WTC11 (cell line): ENCODE data around the gene ASIC3.

Source experiments
- ATF1 ChIP-seq: sonication (generic); formaldehyde crosslinking; IDR thresholded peaks from 2 replicates; pipeline ENCODE4 v1.8.1; 2023; ENCODE audit warnings: mild to moderate bottlenecking, moderate library complexity, missing genetic modification reagents
- ATF2 ChIP-seq: sonication (generic); formaldehyde crosslinking; IDR thresholded peaks from 2 replicates; pipeline ENCODE4 v1.8.1; 2022; ENCODE audit warnings: low read depth, missing genetic modification reagents, borderline replicate concordance
- ATF6 ChIP-seq: sonication (generic); formaldehyde crosslinking; IDR thresholded peaks from 2 replicates; pipeline ENCODE4 v1.8.1; 2023; ENCODE audit warnings: mild to moderate bottlenecking, missing genetic modification reagents
- TCF7 ChIP-seq: sonication (generic); formaldehyde crosslinking; IDR thresholded peaks from 2 replicates; pipeline ENCODE4 v1.8.0; 2022; ENCODE audit warnings: mild to moderate bottlenecking, low read depth, missing genetic modification reagents, moderate library complexity
- TP53 ChIP-seq: sonication (generic); formaldehyde crosslinking; IDR thresholded peaks from 2 replicates; pipeline ENCODE4 v1.8.1; 2023; ENCODE audit warnings: mild to moderate bottlenecking, missing genetic modification reagents
- ZBTB21 ChIP-seq: sonication (generic); formaldehyde crosslinking; IDR thresholded peaks from 2 replicates; pipeline ENCODE4 v1.8.1; 2023; ENCODE audit warnings: mild to moderate bottlenecking, missing genetic modification reagents, borderline replicate concordance
- TF ChIP-seq, protein P1 (sequence below): fragments of 200-600 bp; IDR thresholded peaks from 2 replicates; pipeline ENCODE4 v1.8.0; 2022; ENCODE audit warnings: antibody characterized with exemption

DNA sequence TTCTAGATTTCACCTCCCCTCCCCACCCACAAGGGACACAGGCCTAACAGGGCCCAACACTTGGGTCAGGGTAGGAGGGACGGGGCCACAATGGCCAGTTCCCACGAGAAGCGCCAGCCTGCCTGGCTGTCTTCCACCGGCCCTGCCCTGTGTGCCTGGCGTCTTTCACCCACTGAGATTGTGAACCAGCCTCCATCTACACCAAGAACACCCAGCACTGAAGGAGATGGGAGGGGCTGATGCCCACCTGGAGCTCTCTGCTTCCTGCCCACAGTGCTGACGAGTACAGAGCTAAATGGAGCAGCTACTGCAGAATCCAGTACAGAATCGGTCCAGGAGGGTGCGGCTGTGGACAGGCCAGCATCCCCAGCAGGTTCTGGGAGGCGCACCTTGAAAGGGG is 2.4 kb upstream of the ASIC3 start:
- TF ChIP-seq, protein P1, sequence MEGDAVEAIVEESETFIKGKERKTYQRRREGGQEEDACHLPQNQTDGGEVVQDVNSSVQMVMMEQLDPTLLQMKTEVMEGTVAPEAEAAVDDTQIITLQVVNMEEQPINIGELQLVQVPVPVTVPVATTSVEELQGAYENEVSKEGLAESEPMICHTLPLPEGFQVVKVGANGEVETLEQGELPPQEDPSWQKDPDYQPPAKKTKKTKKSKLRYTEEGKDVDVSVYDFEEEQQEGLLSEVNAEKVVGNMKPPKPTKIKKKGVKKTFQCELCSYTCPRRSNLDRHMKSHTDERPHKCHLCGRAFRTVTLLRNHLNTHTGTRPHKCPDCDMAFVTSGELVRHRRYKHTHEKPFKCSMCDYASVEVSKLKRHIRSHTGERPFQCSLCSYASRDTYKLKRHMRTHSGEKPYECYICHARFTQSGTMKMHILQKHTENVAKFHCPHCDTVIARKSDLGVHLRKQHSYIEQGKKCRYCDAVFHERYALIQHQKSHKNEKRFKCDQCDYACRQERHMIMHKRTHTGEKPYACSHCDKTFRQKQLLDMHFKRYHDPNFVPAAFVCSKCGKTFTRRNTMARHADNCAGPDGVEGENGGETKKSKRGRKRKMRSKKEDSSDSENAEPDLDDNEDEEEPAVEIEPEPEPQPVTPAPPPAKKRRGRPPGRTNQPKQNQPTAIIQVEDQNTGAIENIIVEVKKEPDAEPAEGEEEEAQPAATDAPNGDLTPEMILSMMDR: no peak
- TF ChIP-seq ZBTB21 (CRISPR knock-in tag): no peak
- TF ChIP-seq TP53 (CRISPR knock-in tag): no peak
- TF ChIP-seq TCF7 (CRISPR knock-in tag): no peak
- TF ChIP-seq ATF6: no peak
- TF ChIP-seq ATF1: no peak
- no peak for TF ChIP-seq ATF2 (CRISPR knock-in tag)
